Mesothelial cell of epicardium (in vitro differentiated cells): Measurements from ENCODE around the gene PTPRN2. TPM values are rescaled to one million over a fixed set of nuclear protein-coding genes. Genes with fewer than 3 reads are reported as not detected.

Experiments used
- DNase-seq, 2 experiments: peaks; one replicate each; pipeline ENCODE4 v3.0.0; 2021; ENCODE audit warnings: low spot score in 2 of 2; ENCODE audit not compliant: unreplicated experiment in 2 of 2
- H3K27ac Mint-ChIP-seq: 2 replicates; pipeline ENCODE4 v1.8.0; 2021; ENCODE audit warnings: mixed read lengths
- H3K27me3 Mint-ChIP-seq: 2 replicates; pipeline ENCODE4 v1.8.0; 2021; ENCODE audit warnings: low read depth, mixed read lengths
- H3K36me3 Mint-ChIP-seq: 2 replicates; pipeline ENCODE4 v1.8.0; 2021; ENCODE audit warnings: mixed read lengths
- H3K4me1 Mint-ChIP-seq: 2 replicates; pipeline ENCODE4 v1.8.0; 2021; ENCODE audit warnings: mixed read lengths
- H3K4me3 Mint-ChIP-seq: 2 replicates; pipeline ENCODE4 v1.8.0; 2021; ENCODE audit warnings: mild to moderate bottlenecking, moderate library complexity, mixed read lengths
- H3K9me3 Mint-ChIP-seq: 2 replicates; pipeline ENCODE4 v1.8.0; 2021; ENCODE audit warnings: mixed read lengths
- total RNA-seq: library from RNA; stranded (reverse); gene quantifications from 3 replicates; pipeline ENCODE4 v1.2.1, GENCODE V29; 2021
- TF ChIP-seq, protein P1 (sequence below): fragments of 200-600 bp; sonication (generic); IDR thresholded peaks from one replicate; pipeline ENCODE4 v1.5.0; 2021; ENCODE audit warnings: antibody characterized with exemption; ENCODE audit not compliant: unreplicated experiment

Gene PTPRN2
- total RNA-seq, 1 donor from 2014 or later, result 2.2 TPM

DNA sequence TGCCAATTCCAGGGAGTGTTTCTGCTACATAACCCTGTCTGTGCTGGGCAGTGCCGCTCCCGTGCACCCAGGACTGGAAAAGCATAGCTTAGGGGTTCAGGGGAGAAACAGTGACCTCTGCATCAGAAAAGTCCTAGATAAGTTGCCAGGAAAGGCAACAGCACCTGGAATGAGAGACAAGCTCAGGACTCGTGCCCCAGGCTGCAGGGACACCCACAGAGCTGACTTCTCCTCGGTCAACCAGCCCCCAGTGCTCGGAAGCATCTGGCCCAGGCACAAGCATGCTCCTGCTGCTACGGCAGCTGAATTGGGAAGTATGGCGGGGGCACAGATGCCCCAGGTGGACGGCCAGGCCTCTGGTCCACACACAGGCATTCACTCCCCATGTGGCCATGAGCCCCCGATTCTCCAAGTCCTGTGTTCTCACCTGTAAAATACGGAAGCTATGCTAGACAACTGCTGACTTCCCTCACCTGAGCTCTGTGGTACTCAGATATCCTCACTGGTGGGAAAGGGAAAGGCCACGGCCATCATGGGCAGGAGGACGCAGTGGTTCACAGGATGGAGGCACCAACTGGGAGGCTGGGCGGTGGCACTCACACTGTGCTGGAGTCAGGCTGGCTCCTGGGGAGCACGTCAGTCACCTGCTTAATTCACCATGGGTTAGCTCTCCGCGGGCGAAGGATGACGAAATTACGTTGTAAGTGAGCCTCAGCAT is 220.5 kb downstream of the PTPRN2 start:
- Mint-ChIP-seq H3K27me3 (peaks cover 1% of the 10 kb centered on the region), H3K4me1 (no peaks in the 10 kb centered on the region), H3K36me3 (no peaks in the 10 kb centered on the region), H3K4me3 (no peak overlapping the region), H3K27ac (no peak overlapping the region), H3K9me3 (no peaks in the 10 kb centered on the region)
- no peak for DNase-seq
- TF ChIP-seq, protein P1, sequence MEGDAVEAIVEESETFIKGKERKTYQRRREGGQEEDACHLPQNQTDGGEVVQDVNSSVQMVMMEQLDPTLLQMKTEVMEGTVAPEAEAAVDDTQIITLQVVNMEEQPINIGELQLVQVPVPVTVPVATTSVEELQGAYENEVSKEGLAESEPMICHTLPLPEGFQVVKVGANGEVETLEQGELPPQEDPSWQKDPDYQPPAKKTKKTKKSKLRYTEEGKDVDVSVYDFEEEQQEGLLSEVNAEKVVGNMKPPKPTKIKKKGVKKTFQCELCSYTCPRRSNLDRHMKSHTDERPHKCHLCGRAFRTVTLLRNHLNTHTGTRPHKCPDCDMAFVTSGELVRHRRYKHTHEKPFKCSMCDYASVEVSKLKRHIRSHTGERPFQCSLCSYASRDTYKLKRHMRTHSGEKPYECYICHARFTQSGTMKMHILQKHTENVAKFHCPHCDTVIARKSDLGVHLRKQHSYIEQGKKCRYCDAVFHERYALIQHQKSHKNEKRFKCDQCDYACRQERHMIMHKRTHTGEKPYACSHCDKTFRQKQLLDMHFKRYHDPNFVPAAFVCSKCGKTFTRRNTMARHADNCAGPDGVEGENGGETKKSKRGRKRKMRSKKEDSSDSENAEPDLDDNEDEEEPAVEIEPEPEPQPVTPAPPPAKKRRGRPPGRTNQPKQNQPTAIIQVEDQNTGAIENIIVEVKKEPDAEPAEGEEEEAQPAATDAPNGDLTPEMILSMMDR, result no peak

DNA sequence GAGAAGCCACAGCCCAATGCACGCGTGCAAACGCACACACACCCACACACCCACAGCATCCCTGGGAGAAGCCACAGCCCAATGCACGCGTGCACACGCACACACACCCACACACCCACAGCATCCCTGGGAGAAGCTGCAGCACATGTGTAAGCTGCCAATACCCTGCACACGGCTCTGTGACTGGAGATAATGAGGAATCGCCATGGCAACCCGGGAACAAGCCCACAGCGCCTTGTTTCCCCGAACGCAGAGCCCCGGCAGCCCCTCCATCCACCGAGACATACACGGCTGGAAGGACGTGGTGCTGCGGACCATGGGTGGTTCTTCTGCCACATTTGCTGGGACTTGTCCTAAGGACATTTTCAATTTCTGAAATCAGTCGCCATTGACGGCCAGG is 221.3 kb downstream of the PTPRN2 start:
- Mint-ChIP-seq H3K27me3 (peaks cover 2% of the 10 kb centered on the region), H3K36me3 (no peaks in the 10 kb centered on the region), H3K27ac (no peak overlapping the region), H3K4me3 (no peak overlapping the region), H3K4me1 (no peaks in the 10 kb centered on the region), H3K9me3 (no peaks in the 10 kb centered on the region)
- no peak for DNase-seq
- TF ChIP-seq, protein P1, result no peak

DNA sequence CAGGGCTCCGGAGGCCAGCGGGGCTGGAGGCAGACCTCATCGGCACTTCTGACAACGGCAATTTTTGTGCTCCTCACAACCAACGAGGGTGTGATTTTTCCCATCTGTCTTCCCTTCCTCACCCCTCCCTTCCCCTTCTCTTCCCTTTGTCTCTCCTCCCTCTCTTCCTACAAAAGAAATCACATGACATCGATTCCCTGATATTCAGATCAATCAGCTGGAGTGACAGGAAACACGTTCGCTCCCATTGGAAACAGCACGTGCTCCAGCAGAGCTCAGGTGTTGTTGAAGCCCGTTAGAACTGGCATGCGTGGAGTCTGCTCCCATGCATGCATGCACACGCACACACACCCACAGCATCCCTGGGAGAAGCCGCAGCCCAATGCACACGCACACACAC is 222.4 kb downstream of the PTPRN2 start:
- Mint-ChIP-seq H3K4me1 (no peaks in the 10 kb centered on the region), H3K4me3 (no peak overlapping the region), H3K9me3 (no peaks in the 10 kb centered on the region), H3K27ac (no peak overlapping the region), H3K36me3 (no peaks in the 10 kb centered on the region), H3K27me3 (peaks cover 4% of the 10 kb centered on the region)
- TF ChIP-seq, protein P1, result no peak
- no peak for DNase-seq

DNA sequence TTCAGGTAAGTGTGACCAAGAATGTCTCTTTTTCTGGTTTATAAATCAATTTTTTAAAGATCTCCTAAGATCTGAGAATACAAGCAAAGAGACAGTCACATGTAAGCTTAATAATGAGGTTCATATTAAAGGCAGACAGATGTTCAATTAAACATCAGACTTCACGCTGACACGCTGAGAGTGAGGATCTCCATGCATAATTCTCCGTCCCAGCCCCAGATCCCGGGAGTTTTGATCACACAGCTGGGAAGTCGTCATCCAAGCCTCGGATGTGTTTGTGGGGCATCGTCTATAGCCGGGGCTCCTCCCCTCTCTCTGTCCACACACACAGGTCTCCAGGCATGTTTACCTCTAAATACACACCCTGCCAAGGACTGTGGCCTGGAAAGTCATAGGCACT is 223.2 kb downstream of the PTPRN2 start:
- H3K9me3 Mint-ChIP-seq, result no peaks in the 10 kb centered on the region
- H3K36me3 Mint-ChIP-seq, result no peaks in the 10 kb centered on the region
- H3K4me1 Mint-ChIP-seq, result no peaks in the 10 kb centered on the region
- no peak overlapping the region for H3K27ac Mint-ChIP-seq
- no peak overlapping the region for H3K4me3 Mint-ChIP-seq
- TF ChIP-seq, protein P1, result no peak
- DNase-seq, result no peak
- H3K27me3 Mint-ChIP-seq, result peaks cover 4% of the 10 kb centered on the region

DNA sequence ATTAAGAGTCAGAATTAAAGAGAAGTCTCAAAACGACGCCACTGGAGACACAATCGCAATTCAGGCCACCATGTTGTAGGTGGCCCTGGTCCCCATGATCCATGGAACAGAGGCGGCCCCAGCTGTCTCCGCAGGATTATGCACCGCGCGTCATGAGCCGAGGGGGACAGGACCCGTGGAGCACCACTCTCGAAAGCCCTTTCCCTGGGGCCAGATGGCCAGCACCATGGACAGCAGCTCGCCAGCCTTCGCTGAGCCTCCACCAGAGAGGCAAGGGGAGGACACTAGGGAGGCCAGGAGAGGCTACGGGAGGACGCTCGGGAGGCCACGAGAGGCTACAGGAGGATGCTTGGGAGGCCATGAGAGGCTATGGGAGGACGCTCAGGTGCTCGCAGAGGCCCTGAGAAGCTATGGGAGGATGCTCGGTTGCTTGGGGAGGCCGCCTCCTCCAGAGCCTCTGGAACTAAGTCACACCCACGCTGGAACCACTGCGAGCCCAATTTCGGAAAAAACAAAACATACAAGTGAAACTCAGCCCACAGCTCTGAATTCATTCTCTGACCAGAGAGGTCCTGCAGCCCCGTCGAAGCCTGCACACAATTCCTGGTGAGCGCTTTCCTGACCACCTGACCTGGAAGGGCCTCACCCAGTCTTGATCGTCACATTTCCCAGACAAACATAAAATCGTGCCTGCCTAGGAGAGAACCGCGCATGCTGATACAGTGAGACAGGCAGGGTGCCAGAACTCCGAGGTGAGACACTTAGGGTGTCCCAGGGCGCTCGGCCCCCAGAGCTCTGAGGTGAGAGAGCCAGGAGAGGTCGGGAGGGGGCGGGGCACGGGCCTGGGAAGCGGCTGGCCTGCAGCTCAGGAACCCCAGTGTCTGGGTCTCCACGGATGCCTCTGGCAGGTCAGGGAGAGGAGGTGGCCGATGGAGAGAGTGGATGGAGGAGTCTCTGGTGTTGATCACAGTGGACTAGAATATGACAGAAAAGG is 224.4 kb downstream of the PTPRN2 start:
- Mint-ChIP-seq H3K27me3 (peaks cover 4% of the 10 kb centered on the region), H3K36me3 (no peaks in the 10 kb centered on the region), H3K27ac (no peak overlapping the region), H3K4me1 (no peaks in the 10 kb centered on the region), H3K9me3 (no peaks in the 10 kb centered on the region), H3K4me3 (no peak overlapping the region)
- TF ChIP-seq, protein P1, result no peak
- peak in 1 of 2 experiments; percentile 53 for DNase-seq
